Breast epithelium (tissue), 3 donors: ENCODE results near the gene KIFAP3.

Experiments
- POLR2AphosphoS5 ChIP-seq, 3 donors: sonication (generic); formaldehyde crosslinking; IDR thresholded peaks; one replicate each; pipeline ENCODE4 v1.6.1; 2017; ENCODE audit warnings: antibody characterized with exemption in 3 of 3
- TF ChIP-seq, protein P1 (sequence below), 3 donors: fragments of 450-650 bp; IDR thresholded peaks; one replicate each; pipeline ENCODE4 v1.5.1; 2016 to 2017; ENCODE audit warnings: antibody characterized with exemption in 3 of 3, mild to moderate bottlenecking in 3 of 3, moderate library complexity in 3 of 3

DNA sequence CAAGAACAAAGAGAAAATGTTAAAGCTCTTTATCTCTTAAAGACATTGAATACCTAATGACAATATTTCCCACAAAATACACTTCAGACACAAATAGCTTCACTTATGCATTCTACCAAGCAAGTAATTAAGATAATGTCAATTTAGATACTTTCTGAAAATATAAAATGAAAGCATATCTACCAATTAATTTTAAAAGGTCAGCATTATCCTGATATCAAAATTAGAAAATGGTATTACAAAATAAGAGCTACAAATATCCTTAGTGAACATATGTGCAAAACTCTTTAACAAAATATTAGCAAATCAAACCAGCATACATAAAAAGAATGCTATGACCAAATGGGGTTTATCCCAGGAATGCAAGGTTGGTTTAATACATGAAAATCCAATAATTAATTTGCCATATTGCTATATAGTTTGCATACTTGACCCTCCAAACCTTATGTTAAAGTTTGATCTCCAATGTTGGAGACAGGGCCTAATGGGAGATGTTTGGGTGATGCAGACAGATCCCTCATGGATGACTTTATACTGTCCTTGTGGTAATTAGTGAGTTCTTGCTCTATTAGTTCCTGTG lies 4.2 kb upstream of the KIFAP3 start:
- TF ChIP-seq, protein P1, sequence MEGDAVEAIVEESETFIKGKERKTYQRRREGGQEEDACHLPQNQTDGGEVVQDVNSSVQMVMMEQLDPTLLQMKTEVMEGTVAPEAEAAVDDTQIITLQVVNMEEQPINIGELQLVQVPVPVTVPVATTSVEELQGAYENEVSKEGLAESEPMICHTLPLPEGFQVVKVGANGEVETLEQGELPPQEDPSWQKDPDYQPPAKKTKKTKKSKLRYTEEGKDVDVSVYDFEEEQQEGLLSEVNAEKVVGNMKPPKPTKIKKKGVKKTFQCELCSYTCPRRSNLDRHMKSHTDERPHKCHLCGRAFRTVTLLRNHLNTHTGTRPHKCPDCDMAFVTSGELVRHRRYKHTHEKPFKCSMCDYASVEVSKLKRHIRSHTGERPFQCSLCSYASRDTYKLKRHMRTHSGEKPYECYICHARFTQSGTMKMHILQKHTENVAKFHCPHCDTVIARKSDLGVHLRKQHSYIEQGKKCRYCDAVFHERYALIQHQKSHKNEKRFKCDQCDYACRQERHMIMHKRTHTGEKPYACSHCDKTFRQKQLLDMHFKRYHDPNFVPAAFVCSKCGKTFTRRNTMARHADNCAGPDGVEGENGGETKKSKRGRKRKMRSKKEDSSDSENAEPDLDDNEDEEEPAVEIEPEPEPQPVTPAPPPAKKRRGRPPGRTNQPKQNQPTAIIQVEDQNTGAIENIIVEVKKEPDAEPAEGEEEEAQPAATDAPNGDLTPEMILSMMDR (IDR thresholded peaks at IDR 0.05) = no peak
- no peak for TF ChIP-seq POLR2AphosphoS5 (IDR thresholded peaks at IDR 0.05)
